Measurements from ENCODE around the gene PMEPA1. TPM values are rescaled to one million over a fixed set of nuclear protein-coding genes. Genes with fewer than 3 reads are reported as not detected.

The PMEPA1 gene
- polyA plus RNA-seq, 2 of the 4 experiments (the other 2 are of a cell fraction), result 131 to 147 TPM

GRCh38 chr20:57749131-57749690 is 39.4 kb upstream of the PMEPA1 start (continued):
- TF ChIP-seq RFX5 (IDR thresholded peaks at IDR 0.05) (no peak), ELK1 (IDR thresholded peaks at IDR 0.05; ENCODE audit: low read depth, low read length) (no peak), SREBF2 (IDR thresholded peaks at IDR 0.05) (no peak), NFE2L2 (conservative IDR thresholded peaks at IDR 0.05; ENCODE audit: low read length) (no peak), HOXB13 (CRISPR knock-in tag; IDR thresholded peaks at IDR 0.05; ENCODE audit: low read depth) (peak; percentile 94; the same call in 1 of the 2 replicates), NPAS2 (CRISPR knock-in tag; IDR thresholded peaks at IDR 0.05; ENCODE audit: borderline replicate concordance) (no peak), KDM5A (IDR thresholded peaks at IDR 0.05) (no peak), HDAC2 (IDR thresholded peaks at IDR 0.05) (no peak)

- POLR2A ChIA-PET, result interaction anchor here (0.7 to 2.2 kb wide), 14 partner anchors 10 to 383 kb away, joined by 3 to 37 read pairs (median 3); partner anchors contain the start of gene PMEPA1
- FAIRE-seq (peak; percentile 80), DNase-seq (ENCODE audit: low read depth in 1 of 2, low spot score in 1 of 2) (peak; percentile 96 to 97), ATAC-seq (peak; percentile 94)
- under 1% methylated on average over 27 of the region's 29 CpGs for WGBS (ENCODE audit: missing lambda C conversion rate)
- H3K4me3 ChIP-seq, result peak overlapping the region; percentile 24
- peaks cover 12% of the 10 kb centered on the region; the same call in 2 of the 3 replicates for H3K9me3 ChIP-seq
- CTCF ChIA-PET, result interaction anchor here (0.7 to 2.1 kb wide), 16 partner anchors 9 to 444 kb away, joined by 3 to 6 read pairs (median 4); no protein-coding TSS in a partner anchor
- peaks cover 54% of the 10 kb centered on the region for H3K4me1 ChIP-seq
- H3K4me2 ChIP-seq, result peak overlapping the region; percentile 87
- H3K27ac ChIP-seq, result peak overlapping the region; percentile 98
- TF ChIP-seq ZSCAN20 (CRISPR knock-in tag; IDR thresholded peaks at IDR 0.05) (no peak), HDAC2 (IDR thresholded peaks at IDR 0.05) (no peak), TP53 (CRISPR knock-in tag; IDR thresholded peaks at IDR 0.05) (0 out of 2 replicates have a peak, but pooled peaks have one; percentile 31), CHD4 (IDR thresholded peaks at IDR 0.05; ENCODE audit: borderline replicate concordance) (no peak), RFX5 (IDR thresholded peaks at IDR 0.05) (peak; percentile 52; the same call in 1 of the 2 replicates), FOXS1 (CRISPR knock-in tag; IDR thresholded peaks at IDR 0.05) (peak; percentile 55; the same call in 1 of the 2 replicates), EHMT2 (IDR thresholded peaks at IDR 0.05; ENCODE audit: low read depth) (no peak), MYC (IDR thresholded peaks at IDR 0.05; ENCODE audit: borderline replicate concordance, low read length) (peak; percentile 92), HOXB5 (CRISPR knock-in tag; IDR thresholded peaks at IDR 0.05) (peak; percentile 95), RAD21 (conservative IDR thresholded peaks at IDR 0.05 in 1 of 2, IDR thresholded peaks at IDR 0.05 in 1 of 2) (peak; percentile 33 to 67; a peak in 4 of 5 replicates), ZFP36 (IDR thresholded peaks at IDR 0.05; ENCODE audit: borderline replicate concordance, partially characterized antibody) (no peak), TFCP2L1 (CRISPR knock-in tag; IDR thresholded peaks at IDR 0.05) (peak; percentile 50; the same call in 1 of the 2 replicates), SMC3 (IDR thresholded peaks at IDR 0.05) (peak; percentile 73), CHD2 (IDR thresholded peaks at IDR 0.05; ENCODE audit: low read length, partially characterized antibody) (peak; percentile 37), NFE2L2 (conservative IDR thresholded peaks at IDR 0.05; ENCODE audit: low read length) (no peak), HOXB13 (CRISPR knock-in tag; IDR thresholded peaks at IDR 0.05; ENCODE audit: low read depth) (peak; percentile 93; the same call in 1 of the 2 replicates), JUNB (IDR thresholded peaks at IDR 0.05) (peak; percentile 86), EP300 (IDR thresholded peaks at IDR 0.05) (peak; percentile 85 to 92), RARB (CRISPR knock-in tag; IDR thresholded peaks at IDR 0.05) (no peak), JUN (IDR thresholded peaks at IDR 0.05) (peak; percentile 71 to 94; a peak in 4 of 5 replicates), SREBF2 (IDR thresholded peaks at IDR 0.05) (no peak), FOSL2 (IDR thresholded peaks at IDR 0.05) (peak; percentile 87), FOSL2 (CRISPR knock-in tag; IDR thresholded peaks at IDR 0.05) (peak; percentile 95), RCOR1 (IDR thresholded peaks at IDR 0.05; ENCODE audit: low read depth, low read length) (no peak), MAFK (IDR thresholded peaks at IDR 0.05; ENCODE audit: partially characterized antibody) (no peak), KDM1A (IDR thresholded peaks at IDR 0.05; ENCODE audit: low read depth) (no peak)
- TF ChIP-seq, protein P1, sequence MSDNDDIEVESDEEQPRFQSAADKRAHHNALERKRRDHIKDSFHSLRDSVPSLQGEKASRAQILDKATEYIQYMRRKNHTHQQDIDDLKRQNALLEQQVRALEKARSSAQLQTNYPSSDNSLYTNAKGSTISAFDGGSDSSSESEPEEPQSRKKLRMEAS (IDR thresholded peaks at IDR 0.05), result peak; percentile 99
- TF ChIP-seq, protein P2, sequence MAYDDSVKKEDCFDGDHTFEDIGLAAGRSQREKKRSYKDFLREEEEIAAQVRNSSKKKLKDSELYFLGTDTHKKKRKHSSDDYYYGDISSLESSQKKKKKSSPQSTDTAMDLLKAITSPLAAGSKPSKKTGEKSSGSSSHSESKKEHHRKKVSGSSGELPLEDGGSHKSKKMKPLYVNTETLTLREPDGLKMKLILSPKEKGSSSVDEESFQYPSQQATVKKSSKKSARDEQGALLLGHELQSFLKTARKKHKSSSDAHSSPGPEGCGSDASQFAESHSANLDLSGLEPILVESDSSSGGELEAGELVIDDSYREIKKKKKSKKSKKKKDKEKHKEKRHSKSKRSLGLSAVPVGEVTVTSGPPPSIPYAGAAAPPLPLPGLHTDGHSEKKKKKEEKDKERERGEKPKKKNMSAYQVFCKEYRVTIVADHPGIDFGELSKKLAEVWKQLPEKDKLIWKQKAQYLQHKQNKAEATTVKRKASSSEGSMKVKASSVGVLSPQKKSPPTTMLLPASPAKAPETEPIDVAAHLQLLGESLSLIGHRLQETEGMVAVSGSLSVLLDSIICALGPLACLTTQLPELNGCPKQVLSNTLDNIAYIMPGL (CRISPR knock-in tag; IDR thresholded peaks at IDR 0.05; ENCODE audit: borderline replicate concordance), result no peak
- TF ChIP-seq, protein P3, sequence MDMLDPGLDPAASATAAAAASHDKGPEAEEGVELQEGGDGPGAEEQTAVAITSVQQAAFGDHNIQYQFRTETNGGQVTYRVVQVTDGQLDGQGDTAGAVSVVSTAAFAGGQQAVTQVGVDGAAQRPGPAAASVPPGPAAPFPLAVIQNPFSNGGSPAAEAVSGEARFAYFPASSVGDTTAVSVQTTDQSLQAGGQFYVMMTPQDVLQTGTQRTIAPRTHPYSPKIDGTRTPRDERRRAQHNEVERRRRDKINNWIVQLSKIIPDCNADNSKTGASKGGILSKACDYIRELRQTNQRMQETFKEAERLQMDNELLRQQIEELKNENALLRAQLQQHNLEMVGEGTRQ (IDR thresholded peaks at IDR 0.05), result peak; percentile 67
- TF ChIP-seq, protein P4, sequence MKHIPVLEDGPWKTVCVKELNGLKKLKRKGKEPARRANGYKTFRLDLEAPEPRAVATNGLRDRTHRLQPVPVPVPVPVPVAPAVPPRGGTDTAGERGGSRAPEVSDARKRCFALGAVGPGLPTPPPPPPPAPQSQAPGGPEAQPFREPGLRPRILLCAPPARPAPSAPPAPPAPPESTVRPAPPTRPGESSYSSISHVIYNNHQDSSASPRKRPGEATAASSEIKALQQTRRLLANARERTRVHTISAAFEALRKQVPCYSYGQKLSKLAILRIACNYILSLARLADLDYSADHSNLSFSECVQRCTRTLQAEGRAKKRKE (CRISPR knock-in tag; IDR thresholded peaks at IDR 0.05; ENCODE audit: low read depth), result peak; percentile 98
- TF ChIP-seq, protein P5, sequence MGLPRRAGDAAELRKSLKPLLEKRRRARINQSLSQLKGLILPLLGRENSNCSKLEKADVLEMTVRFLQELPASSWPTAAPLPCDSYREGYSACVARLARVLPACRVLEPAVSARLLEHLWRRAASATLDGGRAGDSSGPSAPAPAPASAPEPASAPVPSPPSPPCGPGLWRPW (IDR thresholded peaks at IDR 0.05), result no peak
These were observed 38.9 kb upstream of the PMEPA1 start for GRCh38 chr20:57748601-57749130.

Data from A549 (cell line).